HG03159 (cell line): ENCODE measurements around the gene SNX8.

Experiments
- ATAC-seq: cut with Tn5 transposase; IDR thresholded peaks from one replicate; pipeline ENCODE4 v1.9.1; 2021; ENCODE audit warnings: mild to moderate bottlenecking, moderate library complexity; ENCODE audit not compliant: unreplicated experiment

SNX8 gene

GRCh38 chr7:2208712-2209111 is 105.5 kb downstream of the SNX8 start:
- ATAC-seq: no peak

GRCh38 chr7:2205036-2205780 is 109.0 kb downstream of the SNX8 start:
- no peak for ATAC-seq

- no peak for ATAC-seq
Observed at GRCh38 chr7:2204446-2204845, 109.8 kb downstream of the SNX8 start.

GRCh38 chr7:2203766-2204300 is 110.4 kb downstream of the SNX8 start:
- no peak for ATAC-seq

- ATAC-seq: no peak
Observed at GRCh38 chr7:2202901-2203765, 111.1 kb downstream of the SNX8 start.

GRCh38 chr7:2202361-2202761 is 111.9 kb downstream of the SNX8 start:
- no peak for ATAC-seq
